Nephron progenitor cell (in vitro differentiated cells): ENCODE results near the gene PSENEN.

ENCODE experiments used
- DNase-seq: peaks from one replicate; pipeline ENCODE4 v3.0.0; 2021
- H3K27ac Mint-ChIP-seq: 2 replicates; pipeline ENCODE4 v1.8.0; 2021; ENCODE audit warnings: mild to moderate bottlenecking, moderate library complexity, mixed read lengths
- H3K27me3 Mint-ChIP-seq: 2 replicates; pipeline ENCODE4 v1.8.0; 2021; ENCODE audit warnings: mild to moderate bottlenecking, low read depth, mixed read lengths; ENCODE audit not compliant: poor library complexity
- H3K36me3 Mint-ChIP-seq: 2 replicates; pipeline ENCODE4 v1.8.0; 2021; ENCODE audit warnings: low read depth, mixed read lengths
- H3K4me1 Mint-ChIP-seq: 2 replicates; pipeline ENCODE4 v1.8.0; 2021; ENCODE audit warnings: mixed read lengths
- H3K4me3 Mint-ChIP-seq: 2 replicates; pipeline ENCODE4 v1.8.0; 2021; ENCODE audit warnings: mild to moderate bottlenecking, moderate library complexity, mixed read lengths
- H3K9me3 Mint-ChIP-seq: 2 replicates; pipeline ENCODE4 v1.8.0; 2021; ENCODE audit warnings: mild to moderate bottlenecking, moderate library complexity, mixed read lengths
- CTCF ChIP-seq: fragments of 200-600 bp; sonication (generic); IDR thresholded peaks from 2 replicates; pipeline ENCODE4 v1.5.0; 2021; ENCODE audit warnings: antibody characterized with exemption

PSENEN gene

DNA sequence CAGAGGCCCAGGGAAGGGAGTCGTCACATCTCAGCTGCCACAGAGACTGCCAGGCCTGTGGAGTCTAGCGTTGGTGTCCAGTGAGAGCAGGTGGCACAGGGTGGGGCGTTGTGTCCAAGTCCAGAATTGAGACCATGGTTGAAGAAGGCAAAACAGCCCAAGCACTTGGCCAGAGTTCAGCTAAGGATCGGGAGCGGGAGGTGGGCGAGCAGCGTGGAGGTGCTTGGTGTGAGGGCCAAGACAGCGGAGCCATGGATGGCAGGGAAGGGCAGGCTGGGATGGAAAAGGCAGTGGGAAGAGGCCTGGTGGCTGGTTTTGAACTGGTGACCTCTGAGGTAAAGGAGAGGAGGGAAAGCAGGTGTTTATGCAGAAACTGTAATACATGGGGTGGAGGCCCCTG is 11.2 kb upstream of the PSENEN start:
- Mint-ChIP-seq H3K27me3 (peaks cover 3% of the 10 kb centered on the region), H3K4me3 (no peak overlapping the region), H3K27ac (peak overlapping the region; percentile 17), H3K36me3 (peaks cover 51% of the 10 kb centered on the region), H3K4me1 (peaks cover 1% of the 10 kb centered on the region), H3K9me3 (no peaks in the 10 kb centered on the region)
- DNase-seq = no peak
- no peak for TF ChIP-seq CTCF

- peaks cover 45% of the 10 kb centered on the region for H3K36me3 Mint-ChIP-seq
- H3K4me3 Mint-ChIP-seq = no peak overlapping the region
- H3K27me3 Mint-ChIP-seq = peaks cover 3% of the 10 kb centered on the region
- H3K27ac Mint-ChIP-seq = peak overlapping the region; percentile 66
- H3K4me1 Mint-ChIP-seq = peaks cover 7% of the 10 kb centered on the region
- no peak for TF ChIP-seq CTCF
- H3K9me3 Mint-ChIP-seq = no peaks in the 10 kb centered on the region
- no peak for DNase-seq
Observed at GRCh38 chr19:35734889-35735288, 10.6 kb upstream of the PSENEN start.

- H3K4me1 Mint-ChIP-seq = peaks cover 15% of the 10 kb centered on the region
- no peak for DNase-seq
- H3K9me3 Mint-ChIP-seq = no peaks in the 10 kb centered on the region
- H3K36me3 Mint-ChIP-seq = peaks cover 32% of the 10 kb centered on the region
- peaks cover 4% of the 10 kb centered on the region for H3K27me3 Mint-ChIP-seq
- H3K27ac Mint-ChIP-seq = peak overlapping the region; percentile 66
- no peak for TF ChIP-seq CTCF
- no peak overlapping the region for H3K4me3 Mint-ChIP-seq
Observed at GRCh38 chr19:35736913-35737886, 8.3 kb upstream of the PSENEN start.

DNA sequence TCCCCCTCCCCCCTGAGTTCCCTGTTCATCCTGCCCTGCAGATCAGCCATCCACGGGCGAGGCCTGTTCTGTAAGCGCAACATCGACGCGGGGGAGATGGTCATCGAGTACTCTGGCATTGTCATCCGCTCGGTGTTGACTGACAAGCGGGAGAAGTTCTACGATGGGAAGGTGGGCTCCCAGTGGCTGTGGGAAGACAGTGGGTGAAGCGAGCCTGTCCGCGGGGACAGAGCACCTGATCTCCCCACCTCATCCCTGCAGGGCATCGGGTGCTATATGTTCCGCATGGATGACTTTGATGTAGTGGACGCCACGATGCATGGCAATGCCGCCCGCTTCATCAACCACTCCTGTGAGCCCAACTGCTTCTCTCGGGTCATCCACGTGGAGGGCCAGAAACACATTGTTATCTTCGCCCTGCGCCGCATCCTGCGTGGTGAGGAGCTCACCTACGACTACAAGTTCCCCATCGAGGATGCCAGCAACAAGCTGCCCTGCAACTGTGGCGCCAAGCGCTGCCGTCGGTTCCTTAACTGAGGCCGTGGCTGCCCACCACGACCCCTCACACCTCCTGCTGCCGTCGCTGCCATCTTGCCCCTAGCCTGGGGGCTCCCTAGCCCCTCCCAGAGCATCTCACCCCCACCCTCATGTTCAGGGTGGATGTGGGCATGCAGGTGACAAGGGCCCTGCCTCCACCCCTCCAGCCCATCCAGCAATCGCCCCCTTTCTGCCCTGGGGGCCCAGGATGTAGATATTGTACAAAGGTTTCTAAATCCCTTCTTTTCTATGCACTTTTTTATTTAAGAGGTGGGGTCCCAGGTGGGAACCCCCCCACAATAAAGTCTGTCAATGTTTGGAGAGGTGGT is 7.2 kb upstream of the PSENEN start:
- Mint-ChIP-seq H3K27me3 (peaks cover 5% of the 10 kb centered on the region), H3K4me3 (peak overlapping the region; percentile 10), H3K4me1 (peaks cover 20% of the 10 kb centered on the region), H3K9me3 (no peaks in the 10 kb centered on the region), H3K27ac (no peak overlapping the region), H3K36me3 (peaks cover 37% of the 10 kb centered on the region)
- no peak for TF ChIP-seq CTCF
- no peak for DNase-seq

- no peak for TF ChIP-seq CTCF
- Mint-ChIP-seq H3K9me3 (no peaks in the 10 kb centered on the region), H3K4me3 (peak overlapping the region; percentile 10), H3K36me3 (peaks cover 35% of the 10 kb centered on the region), H3K27me3 (peaks cover 5% of the 10 kb centered on the region), H3K4me1 (peaks cover 20% of the 10 kb centered on the region), H3K27ac (no peak overlapping the region)
- DNase-seq = no peak
Observed at GRCh38 chr19:35738887-35739229, 6.6 kb upstream of the PSENEN start.
